Vagina (tissue), 2 donors: ENCODE data around the gene PLXNA3.

Experiments used
- POLR2A ChIP-seq, 2 donors: fragments of 450-650 bp; IDR thresholded peaks; one replicate each; pipeline ENCODE4 v1.6.1; 2017; ENCODE audit warnings: antibody characterized with exemption in 2 of 2, mild to moderate bottlenecking in 2 of 2, moderate library complexity in 2 of 2
- POLR2AphosphoS5 ChIP-seq, 2 donors: sonication (generic); formaldehyde crosslinking; IDR thresholded peaks; one replicate each; pipeline ENCODE4 v1.9.0; 2017; ENCODE audit warnings: antibody characterized with exemption in 2 of 2, mild to moderate bottlenecking in 2 of 2, low read depth in 1 of 2; ENCODE audit not compliant: insufficient read depth in 1 of 2
- TF ChIP-seq, protein P1 (sequence below), 3 experiments: fragments of 450-650 bp in 2 of 3; fragments of 200-600 bp in 1 of 3; sonication (generic) in 1 of 3; IDR thresholded peaks; one replicate each; pipeline ENCODE4 v1.5.1; 2017 to 2019; ENCODE audit warnings: antibody characterized with exemption in 3 of 3, mild to moderate bottlenecking in 2 of 3, moderate library complexity in 2 of 3

DNA sequence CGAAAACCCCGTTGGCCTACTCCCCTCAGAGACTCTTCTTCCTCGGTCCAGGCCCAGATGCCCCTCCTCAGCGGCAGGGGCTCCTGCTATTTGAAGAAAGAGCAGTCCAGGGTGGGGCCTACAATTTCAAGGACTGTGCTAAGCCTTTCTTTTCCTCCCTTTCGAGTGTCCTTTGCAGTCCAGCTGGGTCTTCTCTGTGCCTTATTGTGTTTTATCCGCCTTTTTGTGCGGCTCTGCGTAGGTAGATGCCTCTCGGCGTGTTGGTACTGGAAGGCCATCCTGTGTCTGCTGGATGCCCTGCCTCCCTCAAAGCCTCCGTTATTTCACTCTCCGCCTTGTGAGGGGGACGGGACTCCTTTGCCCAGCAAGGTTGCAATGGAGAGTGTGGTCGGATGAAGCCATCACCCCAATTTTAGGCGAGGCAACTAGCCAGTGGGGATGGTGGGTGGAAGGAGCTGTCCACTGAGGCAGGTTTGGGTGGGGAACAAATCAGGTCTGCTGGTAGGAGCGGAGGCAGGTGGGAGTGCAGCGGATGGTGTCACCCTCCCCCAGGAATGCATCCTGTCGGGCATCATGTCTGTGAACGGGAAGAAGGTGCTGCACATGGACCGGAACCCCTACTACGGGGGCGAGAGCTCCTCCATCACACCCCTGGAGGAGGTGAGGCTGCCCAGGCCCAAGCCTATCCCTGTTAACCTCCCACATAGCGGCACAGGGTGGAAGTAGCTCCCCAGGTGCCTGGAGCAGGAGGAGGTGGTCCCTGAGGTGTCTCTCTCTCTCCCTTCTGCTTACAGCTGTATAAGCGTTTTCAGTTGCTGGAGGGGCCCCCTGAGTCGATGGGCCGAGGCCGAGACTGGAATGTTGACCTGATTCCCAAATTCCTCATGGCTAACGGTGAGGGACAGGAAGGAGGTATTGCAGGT, 19.8 kb upstream of the PLXNA3 start:
- TF ChIP-seq, protein P1, sequence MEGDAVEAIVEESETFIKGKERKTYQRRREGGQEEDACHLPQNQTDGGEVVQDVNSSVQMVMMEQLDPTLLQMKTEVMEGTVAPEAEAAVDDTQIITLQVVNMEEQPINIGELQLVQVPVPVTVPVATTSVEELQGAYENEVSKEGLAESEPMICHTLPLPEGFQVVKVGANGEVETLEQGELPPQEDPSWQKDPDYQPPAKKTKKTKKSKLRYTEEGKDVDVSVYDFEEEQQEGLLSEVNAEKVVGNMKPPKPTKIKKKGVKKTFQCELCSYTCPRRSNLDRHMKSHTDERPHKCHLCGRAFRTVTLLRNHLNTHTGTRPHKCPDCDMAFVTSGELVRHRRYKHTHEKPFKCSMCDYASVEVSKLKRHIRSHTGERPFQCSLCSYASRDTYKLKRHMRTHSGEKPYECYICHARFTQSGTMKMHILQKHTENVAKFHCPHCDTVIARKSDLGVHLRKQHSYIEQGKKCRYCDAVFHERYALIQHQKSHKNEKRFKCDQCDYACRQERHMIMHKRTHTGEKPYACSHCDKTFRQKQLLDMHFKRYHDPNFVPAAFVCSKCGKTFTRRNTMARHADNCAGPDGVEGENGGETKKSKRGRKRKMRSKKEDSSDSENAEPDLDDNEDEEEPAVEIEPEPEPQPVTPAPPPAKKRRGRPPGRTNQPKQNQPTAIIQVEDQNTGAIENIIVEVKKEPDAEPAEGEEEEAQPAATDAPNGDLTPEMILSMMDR (IDR thresholded peaks at IDR 0.05): no peak
- no peak for TF ChIP-seq POLR2A (IDR thresholded peaks at IDR 0.05)
- no peak for TF ChIP-seq POLR2AphosphoS5 (IDR thresholded peaks at IDR 0.05; ENCODE audit: insufficient read depth in 1 of 2, low read depth in 1 of 2)
